HepG2 (cell line): ENCODE results near the gene PELO. TPM values are rescaled to one million over a fixed set of nuclear protein-coding genes. Genes with fewer than 3 reads are reported as not detected.

Source experiments
- ARNT ChIP-seq: fragments of 450-650 bp; IDR thresholded peaks from 2 replicates; pipeline ENCODE4 v1.6.1; 2017
- DNMT3B ChIP-seq: conservative IDR thresholded peaks from 2 replicates; pipeline ENCODE4 v1.6.1; 2016; ENCODE audit warnings: missing biosample characterization, control low read depth
- LRRFIP1 ChIP-seq: sonication (generic); formaldehyde crosslinking; conservative IDR thresholded peaks from 2 replicates; pipeline ENCODE4 v1.4.0; 2020; ENCODE audit warnings: missing genetic modification reagents
- NKX3-1 ChIP-seq: sonication (generic); formaldehyde crosslinking; IDR thresholded peaks from 2 replicates; pipeline ENCODE4 v1.5.0; 2020; ENCODE audit warnings: missing genetic modification reagents
- PATZ1 ChIP-seq: sonication (generic); formaldehyde crosslinking; IDR thresholded peaks from 2 replicates; pipeline ENCODE4 v1.4.0; 2020; ENCODE audit warnings: missing genetic modification reagents
- PAXIP1 ChIP-seq: sonication (generic); formaldehyde crosslinking; conservative IDR thresholded peaks from 2 replicates; pipeline ENCODE4 v1.4.0; 2020; ENCODE audit warnings: mild to moderate bottlenecking, missing genetic modification reagents, moderate library complexity
- PCBP2 ChIP-seq: fragments of 200-400 bp; formaldehyde crosslinking; optimal IDR thresholded peaks from 2 replicates; pipeline ENCODE3; 2018; ENCODE audit warnings: low read length, low read depth; ENCODE audit not compliant: poor library complexity, severe bottlenecking
- PITX1 ChIP-seq: sonication (generic); formaldehyde crosslinking; IDR thresholded peaks from 2 replicates; pipeline ENCODE4 v1.5.1; 2020; ENCODE audit warnings: mild to moderate bottlenecking, missing genetic modification reagents
- RXRA ChIP-seq: sonication (generic); formaldehyde crosslinking; IDR thresholded peaks from 2 replicates; pipeline ENCODE4 v1.5.1; 2020; ENCODE audit warnings: missing genetic modification reagents
- TAF15 ChIP-seq: fragments of 200-400 bp; formaldehyde crosslinking; IDR thresholded peaks from one replicate; pipeline ENCODE4 v1.6.1; 2018; ENCODE audit warnings: mild to moderate bottlenecking, low read depth, low read length; ENCODE audit not compliant: poor library complexity, severe bottlenecking
- U2AF2 ChIP-seq: fragments of 200-400 bp; formaldehyde crosslinking; IDR thresholded peaks from 2 replicates; pipeline ENCODE4 v1.6.1; 2017; ENCODE audit warnings: low read depth, mild to moderate bottlenecking, low read length
- YY1 ChIP-seq: IDR thresholded peaks from 2 replicates; pipeline ENCODE4 v1.6.1; 2011; ENCODE audit warnings: low read length, low read depth, moderate library complexity, mild to moderate bottlenecking; ENCODE audit not compliant: insufficient read depth, insufficient replicate concordance
- ZKSCAN5 ChIP-seq: sonication (generic); formaldehyde crosslinking; IDR thresholded peaks from 2 replicates; pipeline ENCODE4 v1.5.1; 2020; ENCODE audit warnings: mild to moderate bottlenecking, missing genetic modification reagents
- ZNF33A ChIP-seq: sonication (generic); formaldehyde crosslinking; IDR thresholded peaks from 2 replicates; pipeline ENCODE4 v1.5.1; 2020; ENCODE audit warnings: missing genetic modification reagents, mild to moderate bottlenecking, moderate library complexity, borderline replicate concordance
- ZNF747 ChIP-seq: sonication (generic); formaldehyde crosslinking; IDR thresholded peaks from 2 replicates; pipeline ENCODE4 v1.8.1; 2023; ENCODE audit warnings: missing genetic modification reagents, mild to moderate bottlenecking, borderline replicate concordance
- ZNF777 ChIP-seq: sonication (generic); formaldehyde crosslinking; IDR thresholded peaks from 2 replicates; pipeline ENCODE4 v1.4.0; 2020; ENCODE audit warnings: missing genetic modification reagents
- ZNF879 ChIP-seq: sonication (generic); formaldehyde crosslinking; IDR thresholded peaks from 2 replicates; pipeline ENCODE4 v1.8.1; 2023; ENCODE audit warnings: missing genetic modification reagents
- polyA plus RNA-seq, 8 experiments: library from polyadenylated mRNA; depleted of rRNA in 3 of 8; stranded (reverse) in 7 of 8; unstranded in 1 of 8; fragments of >200 nt; fragmentation: Illumina TruSeq in 4 of 8; extraction: Trizol in 4 of 8; gene quantifications; 2 replicates each; pipeline versions ENCODE4 v1.2.1 to v1.2.3, GENCODE V29; 2011 to 2016; ENCODE audit warnings: low read depth in 4 of 8, missing spikeins in 1 of 8, mixed read lengths in 1 of 8; ENCODE audit not compliant: insufficient read depth in 1 of 8
- total RNA-seq, 5 experiments: library from RNA; depleted of rRNA; stranded (reverse); fragments of >200 nt; fragmentation: Illumina TruSeq; extraction: Trizol; gene quantifications; 2 replicates each; pipeline ENCODE4 v1.2.3, GENCODE V29; 2016; ENCODE audit warnings: low read depth in 1 of 5

The PELO gene
- total and polyA plus RNA-seq, 2 of the 13 experiments (the other 11 are each of a cell fraction or from before 2014, with no cell fraction given) = 19.0 to 23.9 TPM

GRCh38 chr5:52799358-52799982 lies 11.8 kb downstream of the PELO start (continued):
- TF ChIP-seq LRRFIP1 (CRISPR knock-in tag) = no peak
- no peak for TF ChIP-seq U2AF2
- no peak for TF ChIP-seq ZNF747 (CRISPR knock-in tag)
- no peak for TF ChIP-seq ZNF33A (CRISPR knock-in tag)
- TF ChIP-seq DNMT3B = 0 out of 2 replicates have a peak, but pooled peaks have one; percentile 12
- TF ChIP-seq ZNF777 (CRISPR knock-in tag) = no peak
- no peak for TF ChIP-seq YY1
- 0 out of 2 replicates have a peak, but pooled peaks have one; percentile 70 for TF ChIP-seq ZNF879 (CRISPR knock-in tag)
- TF ChIP-seq PCBP2 = no peak
- TF ChIP-seq PATZ1 (CRISPR knock-in tag) = no peak
- TF ChIP-seq NKX3-1 (CRISPR knock-in tag) = no peak
- no peak for TF ChIP-seq ZKSCAN5 (CRISPR knock-in tag)
- TF ChIP-seq PAXIP1 = peak; percentile 11; the same call in 1 of the 2 replicates
- TF ChIP-seq ARNT = no peak
- TF ChIP-seq PITX1 (CRISPR knock-in tag) = no peak
- TF ChIP-seq TAF15 = no peak
- TF ChIP-seq RXRA (CRISPR knock-in tag) = no peak
